Amniotic stem cell (primary cell): ENCODE data around the gene PLCH2.

ENCODE experiments used
- DNase-seq: peaks from one replicate; lab custom pipeline; 2025; lab: John Stamatoyannopoulos, UW

The PLCH2 gene

DNA sequence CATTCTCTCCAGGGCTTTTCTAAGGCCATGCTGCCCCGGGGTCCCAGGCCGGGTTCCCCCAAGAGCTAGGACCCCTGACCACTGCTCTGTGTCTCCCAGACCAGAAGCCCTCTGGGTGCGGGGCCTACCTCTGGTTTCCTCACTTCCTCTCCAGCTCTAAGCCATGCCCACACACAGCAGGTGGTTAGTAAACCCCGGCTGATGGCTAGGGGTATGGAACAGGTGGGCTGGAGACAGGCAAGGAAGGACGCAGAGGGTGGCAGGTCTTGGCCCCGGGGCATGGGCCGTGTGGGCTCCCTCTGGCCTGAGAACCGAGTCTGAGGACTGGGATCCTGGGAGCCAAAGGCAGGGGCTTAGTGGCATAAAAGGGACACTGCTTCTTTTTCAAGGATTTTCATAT is 15.9 kb upstream of the PLCH2 start:
- DNase-seq: no peak

- DNase-seq: no peak
These were observed 14.9 kb upstream of the PLCH2 start for GRCh38 chr1:2460996-2461751.

DNA sequence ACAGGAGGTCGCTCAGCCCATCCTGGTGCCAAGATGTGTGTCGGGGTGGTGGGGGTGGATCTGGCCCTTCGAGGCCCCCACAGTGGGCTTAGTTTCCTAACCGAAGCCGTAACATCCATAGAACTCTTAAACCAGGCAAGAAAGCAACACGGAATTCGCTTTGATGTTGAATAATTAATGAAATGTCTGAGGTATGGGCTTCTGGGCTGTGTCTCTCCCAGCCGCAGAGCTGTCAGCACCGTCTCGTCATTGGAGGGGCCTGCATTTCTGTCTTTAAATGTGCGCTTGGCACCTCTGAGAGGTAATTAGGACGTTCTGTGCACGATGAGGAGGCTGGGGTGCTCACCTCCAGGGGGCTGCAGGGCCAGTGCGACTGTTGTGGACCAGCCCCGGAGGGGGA is 13.3 kb upstream of the PLCH2 start:
- DNase-seq: no peak

DNA sequence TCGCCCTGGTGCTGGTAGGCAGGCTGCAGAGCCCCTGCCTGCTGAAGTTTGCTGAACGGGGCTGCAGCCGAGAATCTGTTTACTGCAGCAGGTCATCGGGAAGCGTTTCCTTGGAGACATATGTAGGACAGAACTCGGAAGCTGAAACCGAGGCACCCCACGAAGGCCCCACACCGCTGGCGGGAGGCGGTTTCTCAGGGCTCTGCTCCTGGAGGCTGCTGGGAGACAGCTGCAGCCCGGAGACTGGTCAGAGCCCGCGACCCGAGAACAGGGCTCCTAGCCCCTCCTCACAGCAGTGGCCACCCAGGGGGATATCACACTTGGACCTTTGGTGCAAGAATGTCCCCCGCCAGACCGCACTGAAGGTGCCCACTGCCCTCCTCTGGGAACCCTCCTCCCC is 12.7 kb upstream of the PLCH2 start:
- DNase-seq: no peak

- no peak for DNase-seq
These were observed 10.5 kb upstream of the PLCH2 start for GRCh38 chr1:2465371-2466269.

GRCh38 chr1:2466270-2466665 is 9.8 kb upstream of the PLCH2 start:
- DNase-seq: no peak

GRCh38 chr1:2466958-2467554 is 9.0 kb upstream of the PLCH2 start:
- DNase-seq: no peak

- no peak for DNase-seq
These were observed 8.0 kb upstream of the PLCH2 start for GRCh38 chr1:2468041-2468472.

GRCh38 chr1:2468540-2468939 is 7.5 kb upstream of the PLCH2 start:
- no peak for DNase-seq

DNA sequence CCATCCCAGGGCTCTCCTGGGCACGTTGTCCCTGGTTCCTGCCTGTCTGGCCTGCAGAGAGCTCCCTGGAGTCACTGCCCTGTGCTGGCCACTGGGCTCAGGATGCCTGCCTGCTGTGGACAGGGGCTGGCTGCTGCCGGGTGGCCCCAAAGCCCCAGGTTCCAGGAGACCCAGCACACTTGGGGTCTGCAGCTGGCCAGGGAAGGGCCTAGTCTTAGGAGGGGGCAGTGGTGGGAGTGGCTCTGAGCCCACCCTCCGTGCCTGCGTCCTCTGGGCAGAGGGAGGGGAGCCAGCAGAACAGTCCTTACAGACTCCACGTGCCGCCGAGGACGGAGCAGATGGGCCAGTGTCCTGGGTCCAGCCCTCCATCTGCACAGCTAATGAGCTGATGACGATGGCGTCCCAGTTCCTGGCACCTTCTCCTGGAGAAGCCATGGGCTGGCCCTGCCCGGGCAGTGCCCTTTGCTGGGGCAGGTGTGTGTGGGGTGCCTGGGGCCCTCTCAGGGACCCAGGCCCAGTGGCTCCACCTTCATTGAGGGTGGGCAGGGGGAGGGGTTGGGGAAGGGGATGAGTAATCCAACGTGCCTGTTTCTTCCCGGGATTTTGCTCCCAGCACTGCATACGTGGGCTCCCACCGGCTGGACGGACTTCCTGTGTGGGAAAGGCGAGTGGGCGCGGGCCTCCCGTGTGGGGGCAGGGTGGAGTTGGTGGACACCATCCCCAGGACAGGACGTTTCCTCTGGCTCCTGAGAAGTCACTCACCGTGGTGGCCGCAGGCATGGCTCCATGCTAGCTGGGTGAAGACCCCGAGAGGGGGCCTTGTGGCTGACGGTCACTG is 6.8 kb upstream of the PLCH2 start:
- DNase-seq: no peak

- no peak for DNase-seq
These were observed 5.6 kb upstream of the PLCH2 start for GRCh38 chr1:2470290-2471158.

- DNase-seq: no peak
These were observed 5.0 kb upstream of the PLCH2 start for GRCh38 chr1:2471159-2471471.

DNA sequence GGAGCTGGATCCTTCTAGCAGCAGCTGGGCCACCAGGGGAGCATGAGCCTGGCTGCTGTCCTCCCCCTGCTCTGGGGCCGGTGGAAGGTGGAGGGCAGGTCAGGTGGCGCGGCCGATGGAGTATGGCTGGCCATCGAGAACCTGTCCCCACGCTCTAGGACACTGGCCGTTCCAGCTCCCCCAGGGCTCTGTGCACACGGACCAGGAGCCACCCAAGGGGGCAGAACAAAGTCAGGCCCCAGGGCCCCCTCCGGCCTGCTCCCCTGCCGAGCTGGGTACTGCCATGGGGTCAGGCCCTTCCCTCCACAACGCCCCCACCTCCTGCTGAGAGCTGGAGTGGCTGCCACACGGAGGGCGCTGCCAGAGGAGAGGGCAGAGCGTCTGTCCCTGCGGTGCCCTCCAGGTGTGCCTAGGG is 4.5 kb upstream of the PLCH2 start:
- no peak for DNase-seq

DNA sequence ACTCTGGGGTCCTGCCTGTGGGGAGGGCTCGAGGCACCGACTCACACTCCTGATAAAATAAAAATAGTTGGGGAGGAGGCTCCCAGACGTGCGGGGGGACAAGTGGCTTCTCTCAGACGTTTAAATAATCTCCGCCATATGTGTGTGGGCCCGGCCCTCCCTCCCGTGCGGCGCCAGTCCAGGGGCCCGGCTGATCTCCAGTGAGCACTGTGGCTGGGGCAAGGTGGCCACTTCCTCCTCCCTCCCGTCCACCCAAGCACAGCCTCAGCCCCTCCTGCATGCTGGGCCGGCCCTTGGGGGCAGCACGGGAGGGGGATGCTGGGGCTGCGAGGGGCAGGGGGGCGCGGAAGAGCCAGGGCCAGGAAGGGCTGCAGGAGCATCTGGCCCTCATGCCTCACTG is 4.0 kb upstream of the PLCH2 start:
- no peak for DNase-seq

GRCh38 chr1:2472561-2473177 is 3.4 kb upstream of the PLCH2 start:
- no peak for DNase-seq

- DNase-seq: no peak
These were observed 2.9 kb upstream of the PLCH2 start for GRCh38 chr1:2473198-2473597.

GRCh38 chr1:2474104-2474844 is 1.8 kb upstream of the PLCH2 start:
- DNase-seq: no peak

GRCh38 chr1:2474933-2475371 is 1.1 kb upstream of the PLCH2 start:
- DNase-seq: no peak

GRCh38 chr1:2475571-2475970 is 518 bp upstream of the PLCH2 start:
- no peak for DNase-seq

GRCh38 chr1:2477309-2477708 is 1.2 kb downstream of the PLCH2 start:
- no peak for DNase-seq
